GM20000 (cell line): ENCODE results near the gene STXBP6.

Experiments used
- DNase-seq: peaks from one replicate; pipeline ENCODE4 v3.0.0; 2012; ENCODE audit warnings: low spot score
- TF ChIP-seq, protein P1 (sequence below): IDR thresholded peaks from 2 replicates; pipeline ENCODE4 v1.5.1; 2012; ENCODE audit warnings: mild to moderate bottlenecking, control low read depth; ENCODE audit errors: extremely low read depth, missing control alignments

STXBP6 gene

DNA sequence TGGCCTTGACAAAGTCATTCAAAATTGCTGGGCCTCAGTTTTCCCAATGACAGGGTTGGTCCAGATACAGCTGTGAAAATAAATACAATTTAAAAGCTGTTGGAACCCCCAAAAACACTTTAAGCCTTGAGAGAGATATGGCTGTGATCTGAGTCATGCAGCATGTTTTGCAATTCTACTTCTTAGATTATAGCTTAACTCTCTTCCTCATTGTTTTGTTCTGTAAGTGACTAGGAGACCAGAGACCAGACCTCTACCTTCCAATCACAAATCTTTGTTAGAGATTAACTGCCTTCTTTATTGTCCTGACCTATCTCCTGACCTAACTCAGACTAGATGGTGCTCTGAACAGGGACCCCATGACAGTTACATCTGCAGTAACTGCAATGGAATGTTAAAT lies 198.1 kb downstream of the STXBP6 start:
- TF ChIP-seq, protein P1, sequence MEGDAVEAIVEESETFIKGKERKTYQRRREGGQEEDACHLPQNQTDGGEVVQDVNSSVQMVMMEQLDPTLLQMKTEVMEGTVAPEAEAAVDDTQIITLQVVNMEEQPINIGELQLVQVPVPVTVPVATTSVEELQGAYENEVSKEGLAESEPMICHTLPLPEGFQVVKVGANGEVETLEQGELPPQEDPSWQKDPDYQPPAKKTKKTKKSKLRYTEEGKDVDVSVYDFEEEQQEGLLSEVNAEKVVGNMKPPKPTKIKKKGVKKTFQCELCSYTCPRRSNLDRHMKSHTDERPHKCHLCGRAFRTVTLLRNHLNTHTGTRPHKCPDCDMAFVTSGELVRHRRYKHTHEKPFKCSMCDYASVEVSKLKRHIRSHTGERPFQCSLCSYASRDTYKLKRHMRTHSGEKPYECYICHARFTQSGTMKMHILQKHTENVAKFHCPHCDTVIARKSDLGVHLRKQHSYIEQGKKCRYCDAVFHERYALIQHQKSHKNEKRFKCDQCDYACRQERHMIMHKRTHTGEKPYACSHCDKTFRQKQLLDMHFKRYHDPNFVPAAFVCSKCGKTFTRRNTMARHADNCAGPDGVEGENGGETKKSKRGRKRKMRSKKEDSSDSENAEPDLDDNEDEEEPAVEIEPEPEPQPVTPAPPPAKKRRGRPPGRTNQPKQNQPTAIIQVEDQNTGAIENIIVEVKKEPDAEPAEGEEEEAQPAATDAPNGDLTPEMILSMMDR: no peak
- DNase-seq: no peak

DNA sequence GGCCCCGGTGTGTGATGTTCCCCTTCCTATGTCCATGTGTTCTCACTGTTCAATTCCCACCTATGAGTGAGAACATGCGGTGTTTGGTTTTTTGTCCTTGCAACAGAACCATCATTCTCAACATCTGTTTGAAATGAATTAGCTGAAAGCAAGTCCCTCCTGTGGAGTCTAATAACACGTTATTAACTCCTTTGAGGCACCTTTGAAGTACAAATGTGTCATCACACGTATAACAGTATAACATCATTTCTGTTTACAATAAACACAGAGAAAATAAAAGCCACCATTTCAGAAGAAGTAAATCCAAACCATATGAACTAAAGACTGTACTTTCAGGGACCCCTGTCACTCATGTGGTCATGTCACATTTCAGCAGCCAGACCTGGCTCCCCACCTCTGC lies 198.5 kb downstream of the STXBP6 start:
- TF ChIP-seq, protein P1: no peak

DNA sequence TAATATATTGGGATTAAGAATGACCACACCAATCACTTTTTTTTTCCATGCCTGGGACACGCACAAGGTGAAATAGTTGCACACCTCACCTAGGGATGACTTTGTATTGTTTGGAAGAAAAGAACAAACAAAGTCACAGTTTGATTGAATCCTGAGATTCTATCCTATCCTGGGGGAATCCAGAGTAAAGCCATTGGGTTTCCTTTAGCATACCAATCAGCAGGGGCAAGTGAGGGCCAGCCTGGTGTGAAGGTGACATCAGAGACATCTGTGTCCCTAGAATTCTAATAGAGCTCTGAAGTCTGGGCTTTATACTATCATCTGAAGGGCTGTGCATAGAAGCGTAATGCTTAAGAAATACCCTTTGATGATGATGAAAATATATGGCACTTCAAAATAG lies 199.9 kb downstream of the STXBP6 start:
- TF ChIP-seq, protein P1: no peak
- DNase-seq: no peak

More for the DNA sequence above, 198.5 kb downstream of the STXBP6 start:
- no peak for DNase-seq

DNA sequence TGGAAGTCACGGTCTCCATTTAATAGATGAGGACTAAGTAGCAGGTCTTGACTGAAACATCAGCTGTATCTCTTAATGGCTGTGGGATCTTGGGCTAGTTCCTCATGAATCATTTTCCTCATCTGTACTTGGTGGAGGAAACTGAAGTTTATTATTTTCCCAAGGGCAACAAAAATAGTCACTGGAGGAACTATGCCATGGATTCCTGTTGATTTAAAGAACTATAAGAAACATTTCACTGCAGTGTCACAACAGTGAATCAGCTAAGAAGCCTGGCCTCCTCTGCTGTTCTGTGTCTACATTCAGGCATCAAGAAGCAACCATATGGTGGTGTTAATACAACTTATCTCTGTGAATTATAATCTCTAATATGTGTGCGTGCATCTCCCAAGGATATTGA lies 200.5 kb downstream of the STXBP6 start:
- TF ChIP-seq, protein P1: no peak
- DNase-seq: no peak

DNA sequence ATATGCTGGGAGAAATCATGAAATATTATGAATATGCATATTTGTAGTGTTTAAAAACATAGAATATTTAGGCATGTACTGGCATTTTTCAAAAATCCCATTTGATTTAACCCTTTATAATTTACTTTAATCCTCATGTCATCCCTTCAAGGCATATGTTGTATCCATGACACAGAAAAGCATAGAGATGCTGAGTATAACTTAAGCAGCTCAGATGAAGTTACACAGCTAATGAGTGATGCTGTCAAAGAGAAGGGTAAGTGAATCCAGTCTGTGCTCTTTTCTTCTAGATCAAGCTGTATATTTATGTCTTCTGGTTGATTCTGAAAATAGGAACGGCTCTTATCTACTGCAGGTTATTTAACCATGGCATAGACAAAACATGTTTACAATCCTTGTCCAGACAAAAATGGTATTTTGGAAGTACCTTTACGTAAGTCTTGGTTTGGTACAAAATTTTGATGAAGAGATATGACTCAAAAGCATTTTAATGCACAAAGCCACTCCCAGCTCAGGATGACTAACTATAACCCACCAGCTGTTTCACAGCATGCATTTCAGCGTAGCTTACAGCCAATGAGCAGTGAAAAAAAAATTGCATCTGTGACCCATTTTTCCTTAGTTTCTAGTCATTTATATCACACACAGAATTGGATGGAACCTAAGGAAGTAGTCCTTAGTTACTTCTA lies 201.7 kb downstream of the STXBP6 start:
- DNase-seq: no peak
- TF ChIP-seq, protein P1: no peak

DNA sequence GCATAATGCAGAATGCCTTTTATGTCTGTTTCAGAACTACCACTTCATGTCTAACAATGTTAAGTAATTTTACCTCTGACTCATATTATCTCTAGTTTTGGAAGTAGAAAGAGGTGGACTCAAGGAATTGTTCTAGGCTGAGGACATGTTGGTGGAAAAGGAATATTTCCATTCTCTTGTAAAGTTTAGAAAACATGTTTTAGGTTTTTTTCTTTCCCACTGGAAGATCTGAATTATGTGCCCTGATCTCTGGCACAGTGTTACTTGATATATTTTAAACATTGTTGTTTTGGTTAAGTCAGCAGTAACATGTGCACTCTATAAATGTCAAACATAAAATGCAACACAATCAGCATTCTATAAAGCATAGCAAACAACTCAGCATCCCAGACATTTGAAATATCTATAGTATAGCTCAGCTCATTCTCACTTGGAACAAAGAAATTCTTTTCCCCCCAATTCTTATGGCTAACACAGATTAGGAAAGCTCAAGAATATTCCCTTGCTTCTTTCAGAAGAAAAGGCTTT lies 202.3 kb downstream of the STXBP6 start:
- TF ChIP-seq, protein P1: no peak
- no peak for DNase-seq

DNA sequence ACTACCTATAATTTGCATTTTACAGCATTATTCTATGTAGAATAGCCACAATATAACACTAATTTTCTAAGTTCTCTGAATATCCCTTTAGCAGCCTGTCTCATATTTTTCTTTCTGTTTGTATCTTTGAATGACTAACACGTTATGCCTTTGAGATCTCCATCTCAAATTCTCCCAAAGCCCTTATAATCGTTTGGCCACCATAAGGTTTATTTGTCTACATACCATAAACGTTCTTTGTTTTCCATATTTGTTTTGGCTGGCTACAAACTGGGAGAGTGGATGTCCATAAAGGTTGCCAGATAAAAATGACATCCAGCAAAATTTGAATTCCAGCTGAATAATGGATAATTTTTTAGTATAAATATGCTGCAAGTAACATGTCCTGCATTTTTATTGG lies 203.7 kb downstream of the STXBP6 start:
- TF ChIP-seq, protein P1: no peak
- DNase-seq: no peak
